GM19468 (cell line): ENCODE measurements around the gene GLT6D1.
"Not testable (repeated sequence)": the region's sequence is repeated elsewhere in the genome, so short reads cannot be mapped to it uniquely, and the experiment has no call there.

Source experiments
- ATAC-seq: cut with Tn5 transposase; IDR thresholded peaks from one replicate; pipeline ENCODE4 v1.9.1; 2021; ENCODE audit warnings: mild to moderate bottlenecking, moderate library complexity, moderate number of reproducible peaks; ENCODE audit not compliant: unreplicated experiment; ENCODE audit errors: extremely low read depth

Gene GLT6D1, protein sequence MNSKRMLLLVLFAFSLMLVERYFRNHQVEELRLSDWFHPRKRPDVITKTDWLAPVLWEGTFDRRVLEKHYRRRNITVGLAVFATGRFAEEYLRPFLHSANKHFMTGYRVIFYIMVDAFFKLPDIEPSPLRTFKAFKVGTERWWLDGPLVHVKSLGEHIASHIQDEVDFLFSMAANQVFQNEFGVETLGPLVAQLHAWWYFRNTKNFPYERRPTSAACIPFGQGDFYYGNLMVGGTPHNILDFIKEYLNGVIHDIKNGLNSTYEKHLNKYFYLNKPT

DNA sequence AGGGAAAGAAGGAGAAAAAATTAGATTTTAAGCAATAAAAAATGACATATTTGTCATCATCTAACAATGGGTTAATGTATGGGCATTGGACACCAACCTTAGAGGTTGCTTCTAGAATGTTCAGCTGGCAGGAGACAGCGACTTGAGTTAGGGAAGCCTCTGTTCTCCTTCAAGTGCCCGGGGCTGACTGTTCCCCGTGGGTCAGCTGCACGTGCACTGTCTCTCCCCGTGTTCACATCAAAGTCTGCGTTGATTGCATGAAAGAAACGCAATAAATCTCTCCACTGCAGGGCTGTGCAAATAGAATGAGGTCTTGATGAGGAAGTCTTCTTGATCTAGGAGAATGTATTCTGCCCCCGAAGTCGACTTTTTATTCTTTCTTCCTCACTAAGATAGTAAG, at the start of gene GLT6D1:
TSS of gene GLT6D1 (minus strand) at position 345 of the 400 bp plus-strand sequence. CDS start 353 bp downstream, outside the sequence.
- no peak for ATAC-seq

DNA sequence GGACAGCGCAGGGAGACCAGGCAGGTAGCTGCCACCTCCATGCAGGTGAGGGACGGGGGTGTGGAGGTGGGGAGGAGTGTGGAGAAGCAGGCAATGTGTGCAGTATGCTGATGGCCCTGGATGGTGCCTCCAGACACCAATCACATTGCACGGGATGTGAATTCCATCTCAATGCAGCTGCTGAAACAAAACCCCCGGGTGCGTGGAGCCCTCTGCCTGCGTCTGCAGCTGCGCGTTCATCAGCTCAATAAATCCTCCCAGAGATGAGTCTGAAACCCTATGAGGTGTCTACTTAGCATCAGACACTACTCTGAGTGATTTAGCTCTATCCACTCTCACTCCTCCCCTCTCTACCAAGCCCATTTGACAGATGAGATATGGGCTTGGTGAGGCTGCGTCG, 49.7 kb upstream of the GLT6D1 start:
- ATAC-seq = no peak

DNA sequence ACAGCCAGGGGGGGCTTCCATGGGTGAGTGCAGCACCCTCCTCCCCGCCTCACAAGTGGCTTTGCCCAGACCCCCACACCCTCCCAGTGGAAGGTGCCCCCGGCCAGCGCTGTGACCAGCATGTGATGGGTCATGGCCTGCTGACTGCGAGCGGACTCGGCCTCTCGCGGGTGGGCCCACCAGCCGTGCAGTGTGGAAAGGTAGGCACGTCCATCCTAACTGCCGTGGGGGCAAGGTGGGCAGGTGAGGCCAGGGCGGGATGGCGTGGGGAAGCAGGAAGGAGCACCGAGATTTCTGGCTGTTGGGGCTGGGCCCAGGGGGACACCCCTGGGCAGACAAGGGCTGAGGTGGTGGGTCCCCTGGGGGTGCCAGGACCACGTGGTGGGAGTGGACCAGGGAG, 47.9 kb upstream of the GLT6D1 start:
- no peak for ATAC-seq

DNA sequence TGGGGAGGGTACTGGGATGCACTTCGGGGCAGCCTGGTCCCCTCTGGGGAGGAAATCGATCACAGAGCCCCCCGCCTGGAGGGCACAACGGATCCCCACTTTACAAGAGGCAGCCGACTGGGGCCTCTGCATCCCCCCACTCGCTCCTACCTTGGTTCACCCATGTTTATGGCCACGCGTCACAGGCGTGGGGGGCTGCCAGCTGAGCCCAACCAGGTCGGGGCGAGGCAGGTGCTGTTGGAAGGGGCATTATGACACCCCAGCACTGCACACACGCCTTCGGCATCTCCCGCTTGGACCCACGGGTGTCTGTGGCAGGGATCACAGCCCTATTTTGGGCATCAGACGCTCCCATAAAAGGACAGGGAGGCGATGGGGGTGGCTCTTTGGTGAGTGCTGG, 45.4 kb upstream of the GLT6D1 start:
- ATAC-seq = no peak

DNA sequence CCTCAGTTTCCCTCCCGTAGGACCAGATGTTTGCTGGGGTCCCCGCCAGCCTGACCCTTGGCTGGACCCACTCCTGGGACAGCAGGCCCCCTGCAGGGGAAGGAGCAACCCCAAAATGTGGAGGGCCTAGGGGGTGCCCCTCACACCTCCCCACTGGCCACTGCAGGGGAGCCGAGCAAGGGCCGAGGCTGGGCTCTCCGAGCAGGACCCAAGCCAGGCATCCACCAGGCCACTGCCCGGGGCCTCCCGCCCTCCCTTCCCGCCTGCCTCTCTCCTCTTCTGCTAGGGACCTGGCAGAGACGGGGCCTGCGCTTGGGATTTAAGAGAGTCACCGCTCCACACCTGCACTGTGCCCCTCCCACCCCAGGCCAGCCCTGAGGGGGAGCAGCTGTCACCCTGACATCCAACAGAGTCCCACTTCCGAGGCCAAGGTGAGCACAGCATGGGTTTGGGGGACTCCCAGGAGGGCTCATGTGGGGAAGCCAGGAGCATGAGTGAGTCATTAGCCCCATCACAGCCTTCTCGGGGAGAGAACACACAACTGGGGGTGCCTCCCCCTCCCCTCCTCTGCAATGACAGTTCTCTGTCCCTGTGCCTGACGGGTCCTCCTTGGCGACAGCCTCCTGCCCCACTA, 44.2 kb upstream of the GLT6D1 start:
- no peak for ATAC-seq

DNA sequence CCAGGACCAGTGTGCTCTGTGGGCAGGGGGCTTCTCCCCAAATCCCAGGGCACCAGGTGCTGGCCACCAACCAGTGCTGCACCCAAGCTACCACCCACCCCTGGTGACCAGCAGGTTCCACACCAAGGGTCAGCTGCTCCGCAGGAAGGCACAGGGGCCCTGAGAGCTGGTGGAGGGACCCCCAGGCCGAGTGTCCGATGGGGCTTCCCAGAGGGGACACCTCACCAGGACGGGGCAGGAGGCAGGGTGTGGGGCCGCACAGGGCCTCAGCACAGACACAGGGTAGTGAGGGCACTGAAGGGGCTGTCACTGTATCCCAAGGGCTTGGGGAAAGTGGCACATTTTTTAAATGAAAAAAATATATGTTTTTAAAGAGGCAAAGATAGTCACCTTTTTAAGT, 41.8 kb upstream of the GLT6D1 start:
- no peak for ATAC-seq

DNA sequence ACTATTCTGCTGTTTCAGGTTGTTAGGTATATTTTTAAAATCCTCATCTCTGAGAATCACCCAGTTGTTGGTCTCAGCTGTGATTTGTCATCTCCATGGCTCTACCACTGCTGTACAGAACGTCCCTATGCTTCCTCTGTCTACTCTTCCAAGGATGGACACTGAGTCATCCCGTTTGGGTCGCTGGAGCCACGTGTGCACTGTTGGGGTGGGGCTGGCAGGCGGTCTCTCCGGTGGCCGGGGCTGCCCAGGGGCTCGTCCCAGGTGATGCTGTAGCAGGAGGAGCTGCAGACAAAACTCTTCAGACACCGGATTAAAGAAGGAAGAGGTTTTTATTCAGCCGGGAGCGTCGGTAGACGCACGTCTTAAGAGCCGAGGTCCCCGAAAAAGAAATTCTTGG, 40.7 kb upstream of the GLT6D1 start:
- ATAC-seq = no peak

DNA sequence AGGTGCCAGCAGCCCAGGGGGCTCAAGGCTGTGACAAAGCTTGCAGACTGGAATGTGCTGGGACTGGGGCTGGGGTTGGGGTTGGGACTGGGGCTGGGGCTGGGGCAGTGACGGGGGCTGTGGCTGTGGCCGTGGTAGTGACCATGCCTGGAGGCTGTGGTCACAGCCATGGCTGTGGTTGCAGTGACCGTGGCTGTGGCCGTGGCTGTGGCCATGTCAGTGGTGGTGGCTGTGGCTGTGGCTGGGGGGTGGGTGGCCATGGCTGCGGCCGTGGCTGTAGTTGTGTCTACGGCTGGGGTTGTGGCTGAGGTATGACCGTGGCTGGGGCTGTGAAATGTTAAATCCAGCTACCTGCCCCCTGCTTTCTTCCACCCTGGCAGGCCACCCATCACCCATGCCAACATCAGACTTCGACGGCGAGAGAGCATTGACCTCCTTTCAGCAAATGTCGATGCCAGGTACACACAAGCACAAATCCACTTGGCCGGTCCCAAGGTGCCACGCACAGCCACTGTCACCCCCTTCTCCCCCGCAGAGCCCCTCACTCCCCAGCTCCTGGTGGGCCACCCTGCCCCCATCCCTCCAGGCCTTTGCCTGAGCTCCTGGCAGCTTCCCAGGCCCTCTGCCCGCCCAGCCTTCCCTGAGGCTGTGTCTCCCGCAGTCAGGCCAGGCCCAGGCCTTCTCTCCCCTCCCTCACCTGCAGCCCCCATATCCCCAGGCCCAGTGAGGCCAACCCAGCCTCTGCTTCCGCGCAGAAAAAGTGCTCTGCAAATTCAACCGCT, 39.1 kb upstream of the GLT6D1 start:
- no peak for ATAC-seq

DNA sequence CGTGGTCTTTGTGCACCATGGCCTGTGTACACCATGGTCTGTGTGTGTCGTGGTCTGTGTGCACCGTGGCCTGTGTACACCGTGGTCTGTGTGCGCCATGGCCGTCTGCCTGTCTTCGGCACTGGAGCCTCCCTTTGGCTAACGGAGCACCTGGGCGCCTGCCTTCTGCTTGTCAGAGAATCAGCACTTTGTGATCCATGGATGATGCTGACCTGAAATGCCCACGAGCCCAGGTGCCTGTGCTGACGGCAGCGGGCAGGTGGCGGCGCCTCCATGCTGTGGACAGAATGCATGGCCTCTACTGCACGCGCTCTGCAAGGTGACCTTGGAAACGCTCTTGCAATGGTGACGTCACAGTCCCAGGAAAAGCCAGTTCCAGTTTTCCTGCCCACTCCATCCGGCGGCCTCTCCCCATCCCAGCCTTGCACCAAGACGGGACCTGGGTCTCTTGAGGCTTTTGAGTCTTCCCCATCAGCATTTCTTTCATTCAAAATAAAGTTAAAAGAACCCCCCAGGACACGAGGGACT, 38.4 kb upstream of the GLT6D1 start:
- no peak for ATAC-seq

DNA sequence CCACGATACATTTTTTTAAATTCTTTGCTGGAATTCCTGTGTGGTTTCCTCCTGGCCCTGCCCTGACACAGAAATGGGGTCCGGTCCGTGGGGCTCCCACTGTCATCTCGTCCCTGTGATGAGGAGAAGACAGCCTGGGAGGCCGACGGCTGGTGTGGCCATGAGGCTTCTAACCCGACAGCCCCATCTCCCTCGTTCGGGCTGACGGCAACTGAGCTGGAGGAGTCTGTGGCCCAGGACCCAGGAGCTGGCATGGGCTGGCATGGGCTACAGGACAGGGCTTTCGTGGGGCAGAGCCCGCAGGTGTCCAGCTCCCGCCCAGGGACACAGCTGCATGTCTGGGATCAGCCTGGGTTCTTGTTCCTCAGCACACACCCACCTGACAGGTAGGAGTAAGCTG, 37.6 kb upstream of the GLT6D1 start:
- ATAC-seq = no peak

DNA sequence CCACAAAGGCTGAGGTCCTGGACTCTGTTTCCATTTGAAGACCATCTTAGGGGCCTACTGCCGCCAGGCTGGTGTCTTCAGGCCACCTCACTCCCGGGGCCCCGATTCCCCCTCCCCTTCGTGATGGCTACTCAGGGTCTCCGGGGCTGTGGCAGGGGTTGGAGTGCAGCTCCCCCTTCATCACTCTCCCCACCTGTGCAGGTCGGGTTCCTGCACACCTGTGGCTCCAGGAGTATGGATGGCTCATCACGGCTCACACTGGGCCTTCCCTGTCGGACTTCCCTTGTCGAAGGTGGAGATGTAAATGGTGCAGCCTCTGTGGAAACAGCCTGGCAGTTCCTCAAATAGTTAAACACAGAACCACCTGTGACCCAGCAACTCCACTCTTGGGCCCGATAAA, 35.6 kb upstream of the GLT6D1 start:
- no peak for ATAC-seq

DNA sequence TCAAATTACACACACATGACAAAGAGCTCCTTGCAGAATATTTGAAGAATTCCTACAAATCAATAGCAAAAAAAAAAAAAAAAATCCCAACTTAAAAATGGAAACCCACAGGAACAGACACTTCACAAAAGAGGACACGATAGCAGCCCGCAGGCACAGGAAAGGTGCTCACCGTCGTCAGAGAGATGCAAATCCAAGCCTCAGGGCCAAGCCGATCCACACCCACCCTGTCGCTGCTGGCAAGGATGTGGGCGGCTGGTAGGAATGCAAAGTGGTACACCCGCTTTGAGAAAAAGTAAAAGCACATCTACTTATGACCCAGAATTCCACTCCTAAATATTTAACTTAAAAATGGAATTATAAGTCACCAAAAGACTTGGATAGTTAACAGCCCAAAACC, 34.6 kb upstream of the GLT6D1 start:
- ATAC-seq = no peak

DNA sequence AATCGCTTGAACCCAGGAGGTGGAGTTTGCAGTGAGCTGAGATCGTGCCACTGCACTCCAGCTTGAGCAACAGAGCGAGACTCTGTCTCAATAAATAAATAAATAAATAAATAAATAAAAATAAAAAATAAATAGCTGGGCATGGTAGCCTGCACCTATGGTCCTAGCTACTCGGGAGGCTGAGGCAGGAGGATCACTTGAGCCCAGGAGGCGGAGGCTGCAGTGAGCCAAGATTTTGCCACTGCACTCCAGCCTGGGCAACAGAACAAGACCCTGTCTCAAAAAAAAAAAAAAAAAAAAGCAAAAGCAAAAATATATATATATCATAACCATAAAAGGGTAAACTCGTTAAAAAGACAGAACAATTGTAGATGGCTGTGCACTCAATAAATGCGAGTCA, 33.4 kb upstream of the GLT6D1 start:
- ATAC-seq = not testable (repeated sequence)

DNA sequence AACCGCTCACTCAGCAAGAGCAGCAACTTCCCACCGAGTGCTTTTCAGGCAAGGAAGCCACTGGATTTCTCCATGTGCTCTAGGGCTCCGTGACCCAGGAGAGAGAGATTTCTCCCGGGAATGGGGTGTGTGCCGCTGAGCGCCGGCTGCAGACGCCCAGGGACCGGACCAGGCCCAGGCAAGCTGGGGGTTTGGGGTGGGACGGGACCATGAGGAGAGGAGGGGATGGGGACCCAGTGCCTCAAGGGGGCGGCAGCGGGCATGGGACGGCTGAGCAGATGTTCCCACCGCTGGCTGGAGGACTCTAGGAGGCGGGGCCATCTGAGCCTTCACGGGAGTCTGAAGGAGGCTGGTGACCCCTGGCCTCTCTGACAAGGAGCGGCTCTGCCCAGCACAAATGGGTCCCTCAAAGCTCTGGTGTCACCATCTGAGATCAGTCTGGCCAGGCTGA, 32.3 kb upstream of the GLT6D1 start:
- no peak for ATAC-seq

DNA sequence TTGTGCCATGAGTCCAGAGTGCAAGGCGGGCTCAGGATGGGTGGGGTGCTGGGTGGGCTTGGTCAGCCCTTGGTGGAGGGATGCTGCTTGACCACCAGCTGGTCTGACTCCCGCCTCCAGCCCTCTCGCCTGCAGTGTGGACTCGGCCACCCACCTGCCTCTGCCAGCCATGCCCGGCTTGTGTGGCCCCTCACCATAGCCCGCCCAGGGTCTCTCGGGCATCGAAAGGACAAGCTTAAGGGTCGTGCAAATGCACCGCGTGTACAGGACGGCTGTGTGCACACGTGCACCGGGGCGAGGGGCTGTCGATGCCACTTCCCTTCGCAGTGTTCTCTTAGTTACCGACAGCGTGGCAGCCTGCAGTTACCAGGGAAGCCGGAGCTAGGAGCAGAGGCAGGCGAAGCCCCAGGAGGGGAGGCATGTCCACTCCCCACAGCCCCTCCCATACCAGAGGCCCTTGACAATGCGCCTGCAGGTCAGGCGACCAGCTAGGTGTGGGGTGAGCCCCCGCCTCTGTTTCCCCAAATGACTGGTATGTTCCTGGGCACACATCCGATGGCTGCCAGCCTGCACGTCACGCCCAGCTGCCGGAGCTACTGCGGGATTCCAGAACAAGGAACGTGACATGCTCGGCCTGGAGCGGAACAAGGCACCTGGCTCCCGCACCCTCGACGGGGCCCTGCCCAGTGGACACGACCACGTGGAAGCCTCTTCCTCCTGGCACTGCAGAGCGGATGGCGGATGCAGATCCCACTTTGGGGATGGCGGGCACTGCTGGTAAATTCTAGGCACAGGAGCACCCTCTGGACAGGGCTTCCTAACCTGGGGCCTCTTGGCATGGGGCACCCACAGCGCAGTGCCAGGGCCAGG, 31.6 kb upstream of the GLT6D1 start:
- no peak for ATAC-seq

DNA sequence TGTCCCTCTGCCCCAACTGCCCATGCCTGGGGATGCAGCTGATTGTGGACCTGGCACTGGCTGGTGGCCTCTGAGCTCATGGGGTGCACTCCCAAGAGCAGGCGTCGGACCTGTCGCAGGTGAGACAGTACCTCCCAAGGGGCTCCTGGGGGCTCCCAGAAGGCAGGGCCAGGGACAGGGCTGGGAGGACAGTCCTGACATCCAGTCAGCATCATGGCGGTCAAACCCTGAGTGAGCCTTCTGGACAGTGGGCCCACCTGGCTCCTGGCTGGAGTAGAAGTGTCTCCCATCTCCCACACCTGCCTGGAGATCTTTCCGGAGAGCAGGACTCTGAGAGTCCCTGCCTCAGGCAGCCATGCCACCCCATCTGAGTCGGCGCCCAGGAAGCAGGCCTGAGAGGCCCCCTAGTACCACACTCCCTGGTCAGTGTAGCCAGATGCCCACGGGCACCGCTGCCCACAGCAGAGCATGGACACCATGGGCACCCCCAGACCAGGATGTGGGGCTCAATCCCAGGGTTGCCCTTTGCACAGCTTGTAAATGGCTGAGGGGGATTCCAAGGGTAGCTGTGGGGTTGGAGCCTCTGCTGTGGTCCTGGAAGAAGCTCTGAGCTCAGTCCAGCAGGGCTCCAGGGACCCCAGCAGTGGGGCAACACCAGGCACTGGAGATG, 30.4 kb upstream of the GLT6D1 start:
- no peak for ATAC-seq

DNA sequence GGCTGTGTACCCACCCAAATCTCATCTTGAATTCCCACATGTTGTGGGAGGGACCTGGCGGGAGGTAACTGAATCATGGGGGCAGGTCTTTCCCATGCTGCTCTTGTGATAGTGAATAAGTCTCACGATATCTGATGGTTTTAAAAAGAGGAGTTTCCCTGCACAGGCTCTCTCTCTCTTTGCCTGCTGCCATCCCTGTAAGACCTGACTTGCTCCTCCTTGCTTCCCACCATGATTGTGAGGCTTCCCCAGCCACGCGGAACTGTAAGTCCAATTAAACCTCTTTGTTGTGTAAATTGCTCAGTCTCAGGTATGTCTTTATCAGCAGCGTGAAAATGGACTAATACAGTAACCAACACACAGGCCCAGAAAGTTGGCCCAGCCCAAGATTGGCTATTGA, 29.7 kb upstream of the GLT6D1 start:
- not testable (repeated sequence) for ATAC-seq

DNA sequence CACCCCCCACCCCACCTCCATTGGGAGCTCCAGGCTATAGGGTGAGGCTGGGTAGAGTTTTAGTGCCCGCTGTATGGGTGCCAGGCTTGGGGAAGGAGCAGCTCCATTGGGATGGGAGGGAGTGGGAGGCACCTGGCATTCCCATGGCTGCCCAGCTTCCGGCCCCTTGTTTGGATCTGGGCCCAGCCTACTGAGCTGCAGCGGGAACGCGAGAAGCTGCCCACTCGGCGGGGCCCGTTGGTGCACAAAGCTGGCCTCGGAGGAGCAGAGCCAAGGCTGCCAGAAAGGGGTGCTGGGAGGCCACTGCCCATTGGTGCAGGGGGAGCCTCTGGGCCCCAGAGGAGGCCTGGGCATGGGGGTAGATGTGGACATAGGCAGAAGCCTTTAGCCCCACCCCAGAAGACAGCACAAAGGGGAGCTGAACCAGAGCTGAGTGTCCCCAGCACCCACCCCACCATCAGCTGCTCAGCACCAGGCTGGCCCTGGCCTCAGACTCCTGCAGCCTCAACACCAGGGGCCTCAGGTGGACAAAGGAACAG, 28.2 kb upstream of the GLT6D1 start:
- ATAC-seq = no peak
